Fibroblast of lung (primary cell): ENCODE data around the gene ECI2. TPM values are rescaled to one million over a fixed set of nuclear protein-coding genes. Genes with fewer than 3 reads are reported as not detected.

Source experiments
- DNase-seq, 2 donors: peaks; one replicate each; pipeline versions ENCODE4 v3.0.0 to v3.0.0-alpha.2; 2010; ENCODE audit warnings: low read depth in 2 of 2
- H2AFZ ChIP-seq: 2 replicates; pipeline ENCODE4 v1.5.1; 2012; ENCODE audit warnings: low read length, control low read depth, inconsistent platforms
- H3K27ac ChIP-seq: 2 replicates; pipeline ENCODE4 v1.5.1; 2011; ENCODE audit warnings: low read length, control low read depth; ENCODE audit not compliant: insufficient read depth
- H3K27me3 ChIP-seq: 2 replicates; pipeline ENCODE4 v1.5.1; 2011; ENCODE audit warnings: mild to moderate bottlenecking, low read length; ENCODE audit not compliant: control insufficient read depth, insufficient read depth
- H3K36me3 ChIP-seq: 2 replicates; pipeline ENCODE4 v1.5.1; 2011; ENCODE audit warnings: low read length; ENCODE audit not compliant: control insufficient read depth, insufficient read depth
- H3K4me1 ChIP-seq: 2 replicates; pipeline ENCODE4 v1.5.1; 2011; ENCODE audit warnings: low read length; ENCODE audit not compliant: control insufficient read depth, insufficient read depth; ENCODE audit errors: extremely low read depth
- H3K4me2 ChIP-seq: 2 replicates; pipeline ENCODE4 v1.5.1; 2011; ENCODE audit warnings: low read length, control low read depth; ENCODE audit not compliant: insufficient read depth; ENCODE audit errors: extremely low read depth
- H3K4me3 ChIP-seq, 4 experiments: fragments of 200-600 bp in 1 of 4; sonication (generic) in 1 of 4; replicated peaks in 1 of 4; 2 replicates each; pipeline ENCODE4 v1.5.1; 2011 to 2016; ENCODE audit warnings: low read length in 4 of 4, low read depth in 3 of 4, mild to moderate bottlenecking in 3 of 4, control low read depth in 2 of 4, inconsistent platforms in 1 of 4, mixed read lengths in 1 of 4; ENCODE audit not compliant: insufficient read depth in 1 of 4; ENCODE audit errors: control extremely low read depth in 1 of 4
- H3K79me2 ChIP-seq: 2 replicates; pipeline ENCODE4 v1.5.1; 2012; ENCODE audit warnings: mild to moderate bottlenecking, low read length, inconsistent platforms; ENCODE audit not compliant: control insufficient read depth, insufficient read depth
- H3K9ac ChIP-seq: 2 replicates; pipeline ENCODE4 v1.5.1; 2011; ENCODE audit warnings: mild to moderate bottlenecking, low read length, control low read depth; ENCODE audit not compliant: insufficient read depth
- H3K9me3 ChIP-seq: 2 replicates; pipeline ENCODE4 v1.5.1; 2012; ENCODE audit warnings: low read depth, low read length; ENCODE audit not compliant: control insufficient read depth, insufficient read depth
- H4K20me1 ChIP-seq: 2 replicates; pipeline ENCODE4 v1.5.1; 2011; ENCODE audit warnings: low read length; ENCODE audit not compliant: control insufficient read depth, insufficient read depth; ENCODE audit errors: extremely low read depth
- EZH2 ChIP-seq: IDR thresholded peaks from 2 replicates; pipeline ENCODE4 v1.5.1; 2012; ENCODE audit warnings: low read length, control low read depth, mild to moderate bottlenecking; ENCODE audit errors: missing control alignments
- polyA plus RNA-seq, 2 donors: library from polyadenylated mRNA; depleted of rRNA in 1 of 2; stranded (reverse) in 1 of 2; unstranded in 1 of 2; fragments of >200 nt; gene quantifications; 2 replicates each; pipeline ENCODE4 v1.2.1, GENCODE V29; 2011 to 2012; ENCODE audit warnings: missing spikeins in 1 of 2
- total RNA-seq: library from RNA; depleted of rRNA; stranded (reverse); fragments of >200 nt; gene quantifications from 2 replicates; pipeline ENCODE4 v1.2.1, GENCODE V29; 2014
- TF ChIP-seq, protein P1 (sequence below), 2 donors: IDR thresholded peaks in 1 of 2; conservative IDR thresholded peaks in 1 of 2; 1 replicate in 1 of 2; 2 replicates in 1 of 2; pipeline ENCODE4 v1.5.1; 2011 to 2012; ENCODE audit warnings: low read length in 2 of 2, control low read depth in 1 of 2, inconsistent platforms in 1 of 2, low read depth in 1 of 2, mild to moderate bottlenecking in 1 of 2

ECI2 gene
- total and polyA plus RNA-seq, 2 donors (not counting 1 experiment from before 2014, with no cell fraction given), result 85.2 to 157 TPM

GRCh38 chr6:4169028-4169789 lies 33.8 kb upstream of the ECI2 start:
- Histone ChIP-seq H3K27me3 (no peaks in the 10 kb centered on the region), H3K4me3 (no peak overlapping the region), H3K27ac (no peak overlapping the region), H3K4me1 (no peaks in the 10 kb centered on the region), H3K36me3 (no peaks in the 10 kb centered on the region), H3K9ac (no peak overlapping the region), H4K20me1 (no peaks in the 10 kb centered on the region), H3K4me2 (no peak overlapping the region), H2AFZ (no peak overlapping the region), H3K79me2 (no peaks in the 10 kb centered on the region), H3K9me3 (no peaks in the 10 kb centered on the region)
- peak; percentile 29 to 46 for DNase-seq
- no peak for TF ChIP-seq EZH2
- TF ChIP-seq, protein P1, sequence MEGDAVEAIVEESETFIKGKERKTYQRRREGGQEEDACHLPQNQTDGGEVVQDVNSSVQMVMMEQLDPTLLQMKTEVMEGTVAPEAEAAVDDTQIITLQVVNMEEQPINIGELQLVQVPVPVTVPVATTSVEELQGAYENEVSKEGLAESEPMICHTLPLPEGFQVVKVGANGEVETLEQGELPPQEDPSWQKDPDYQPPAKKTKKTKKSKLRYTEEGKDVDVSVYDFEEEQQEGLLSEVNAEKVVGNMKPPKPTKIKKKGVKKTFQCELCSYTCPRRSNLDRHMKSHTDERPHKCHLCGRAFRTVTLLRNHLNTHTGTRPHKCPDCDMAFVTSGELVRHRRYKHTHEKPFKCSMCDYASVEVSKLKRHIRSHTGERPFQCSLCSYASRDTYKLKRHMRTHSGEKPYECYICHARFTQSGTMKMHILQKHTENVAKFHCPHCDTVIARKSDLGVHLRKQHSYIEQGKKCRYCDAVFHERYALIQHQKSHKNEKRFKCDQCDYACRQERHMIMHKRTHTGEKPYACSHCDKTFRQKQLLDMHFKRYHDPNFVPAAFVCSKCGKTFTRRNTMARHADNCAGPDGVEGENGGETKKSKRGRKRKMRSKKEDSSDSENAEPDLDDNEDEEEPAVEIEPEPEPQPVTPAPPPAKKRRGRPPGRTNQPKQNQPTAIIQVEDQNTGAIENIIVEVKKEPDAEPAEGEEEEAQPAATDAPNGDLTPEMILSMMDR (conservative IDR thresholded peaks at IDR 0.05 in 1 of 2, IDR thresholded peaks at IDR 0.05 in 1 of 2; ENCODE audit: low read depth in 1 of 2, low read length in 2 of 2), result no peak

GRCh38 chr6:4167833-4168232 lies 32.5 kb upstream of the ECI2 start:
- no peak for DNase-seq
- Histone ChIP-seq H3K4me1 (no peaks in the 10 kb centered on the region), H3K27ac (no peak overlapping the region), H2AFZ (no peak overlapping the region), H3K4me3 (no peak overlapping the region), H3K9ac (no peak overlapping the region), H3K4me2 (no peak overlapping the region), H3K9me3 (no peaks in the 10 kb centered on the region), H3K27me3 (no peaks in the 10 kb centered on the region), H3K79me2 (no peaks in the 10 kb centered on the region), H3K36me3 (no peaks in the 10 kb centered on the region), H4K20me1 (no peaks in the 10 kb centered on the region)
- TF ChIP-seq, protein P1 (conservative IDR thresholded peaks at IDR 0.05 in 1 of 2, IDR thresholded peaks at IDR 0.05 in 1 of 2; ENCODE audit: low read depth in 1 of 2, low read length in 2 of 2), result no peak
- TF ChIP-seq EZH2, result no peak

GRCh38 chr6:4167123-4167522 lies 31.7 kb upstream of the ECI2 start:
- Histone ChIP-seq H3K4me1 (no peaks in the 10 kb centered on the region), H3K27me3 (no peaks in the 10 kb centered on the region), H3K9ac (no peak overlapping the region), H4K20me1 (no peaks in the 10 kb centered on the region), H3K4me2 (no peak overlapping the region), H2AFZ (no peak overlapping the region), H3K79me2 (no peaks in the 10 kb centered on the region), H3K27ac (no peak overlapping the region), H3K4me3 (no peak overlapping the region), H3K36me3 (no peaks in the 10 kb centered on the region), H3K9me3 (no peaks in the 10 kb centered on the region)
- DNase-seq, result no peak
- TF ChIP-seq EZH2, result no peak
- TF ChIP-seq, protein P1 (conservative IDR thresholded peaks at IDR 0.05 in 1 of 2, IDR thresholded peaks at IDR 0.05 in 1 of 2; ENCODE audit: low read depth in 1 of 2, low read length in 2 of 2), result no peak
